CD4-positive, CD25-positive, alpha-beta regulatory T cell (primary cell): Measurements from ENCODE around the gene ING3. TPM values are rescaled to one million over a fixed set of nuclear protein-coding genes. Genes with fewer than 3 reads are reported as not detected.

Source experiments
- polyA plus RNA-seq, 4 donors: library from polyadenylated mRNA; unstranded; fragments of 300-500 nt; fragmentation: Illumina TruSeq; gene quantifications; one replicate each; pipeline ENCODE4 v1.2.3, GENCODE V29; 2021
- total RNA-seq: library from RNA; stranded (reverse); gene quantifications from one replicate; pipeline ENCODE4 v1.2.3, GENCODE V29; 2022

ING3 gene
- total and polyA plus RNA-seq, 5 donors from 2014 or later: 30.4 to 49.3 (median 40.2) TPM

Other genes with a start within 250 kb of the ING3 start
- gene TSPAN12, start 92.6 kb upstream of the ING3 start, total RNA-seq: not detected
- under 1 TPM in 1 of 4 donors, not detected in 3; 0.26 TPM for gene TSPAN12, start 92.6 kb upstream of the ING3 start, polyA plus RNA-seq
- 0.17 TPM for gene CPED1, start 37.9 kb downstream of the ING3 start, total RNA-seq
- gene CPED1, start 37.9 kb downstream of the ING3 start, polyA plus RNA-seq: under 1 TPM in 1 of 4 donors, not detected in 3; 0.24 TPM